ENCODE data around the gene NAA10.

Gene NAA10

DNA sequence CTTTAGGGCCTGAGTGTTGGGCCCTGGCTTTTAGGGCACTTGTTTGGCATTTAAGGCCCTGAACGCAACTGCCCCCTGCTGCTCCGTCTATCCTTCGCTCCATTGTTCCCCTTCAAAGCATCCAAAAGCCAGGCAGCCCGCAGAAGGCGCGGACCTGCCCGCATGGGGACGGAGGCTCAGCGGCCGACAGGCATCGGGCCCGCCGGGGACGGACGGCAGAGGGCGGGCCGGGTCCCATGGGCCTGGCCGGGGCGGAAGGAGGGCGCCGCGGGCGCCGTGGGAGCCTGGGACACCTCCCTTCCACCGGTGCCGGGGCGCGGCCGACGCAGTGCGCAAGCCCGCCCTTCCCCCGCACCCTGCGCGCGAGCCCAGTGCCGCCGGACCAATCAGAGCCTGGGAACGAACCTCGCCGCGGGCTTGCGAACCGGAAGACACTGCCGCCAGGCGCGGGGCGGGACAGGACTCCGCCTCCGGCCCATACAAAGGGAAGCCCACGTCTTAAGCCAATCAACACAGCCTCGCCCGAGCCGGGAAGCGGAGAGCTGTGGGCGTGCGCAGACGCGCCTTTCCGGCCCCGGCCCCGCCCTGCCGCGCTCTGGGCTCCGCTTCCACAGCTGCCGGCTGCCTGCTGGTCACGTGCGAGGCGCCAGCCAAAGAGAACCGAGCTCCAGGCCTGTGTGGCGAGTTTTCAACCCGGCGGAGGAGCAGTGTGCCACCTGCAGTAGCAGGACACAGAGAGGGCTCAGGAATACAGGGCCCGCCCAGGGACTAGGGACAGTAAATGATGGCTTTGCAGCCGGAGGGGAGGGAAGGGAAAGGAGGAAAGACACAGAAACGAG, 6.7 kb downstream of the NAA10 start (continued):
- TF ChIP-seq ZSCAN30 (tag by site-specific recombination; IDR thresholded peaks at IDR 0.05) (peak; percentile 92), ZNF157 (tag by site-specific recombination; IDR thresholded peaks at IDR 0.05) (no peak), ZNF837 (tag by site-specific recombination; IDR thresholded peaks at IDR 0.05) (no peak), ZNF24 (tag by site-specific recombination; IDR thresholded peaks at IDR 0.05) (no peak), ZNF571 (tag by site-specific recombination; IDR thresholded peaks at IDR 0.05) (no peak), SALL2 (tag by site-specific recombination; IDR thresholded peaks at IDR 0.05; ENCODE audit: borderline replicate concordance) (no peak), SP3 (tag by site-specific recombination; IDR thresholded peaks at IDR 0.05) (peak; percentile 97), ZNF391 (tag by site-specific recombination; IDR thresholded peaks at IDR 0.05; ENCODE audit: borderline replicate concordance, low read depth) (no peak), BCL6B (tag by site-specific recombination; IDR thresholded peaks at IDR 0.05) (no peak), ZBTB21 (tag by site-specific recombination; IDR thresholded peaks at IDR 0.05) (no peak), ZNF302 (tag by site-specific recombination; IDR thresholded peaks at IDR 0.05; ENCODE audit: low read depth) (no peak), TRIM28 (IDR thresholded peaks at IDR 0.05; ENCODE audit: borderline replicate concordance, low read length) (0 out of 2 replicates have a peak, but pooled peaks have one; percentile 38), ZNF394 (tag by site-specific recombination; IDR thresholded peaks at IDR 0.05; ENCODE audit: borderline replicate concordance) (no peak), ZNF501 (tag by site-specific recombination; IDR thresholded peaks at IDR 0.05) (no peak), KLF8 (tag by site-specific recombination; IDR thresholded peaks at IDR 0.05) (peak; percentile 98), ZNF311 (tag by site-specific recombination; IDR thresholded peaks at IDR 0.05; ENCODE audit: borderline replicate concordance) (no peak), ZBTB1 (tag by site-specific recombination; IDR thresholded peaks at IDR 0.05) (no peak), ZNF658 (tag by site-specific recombination; IDR thresholded peaks at IDR 0.05) (no peak), PRDM6 (tag by site-specific recombination; IDR thresholded peaks at IDR 0.05) (no peak), ZNF174 (tag by site-specific recombination; IDR thresholded peaks at IDR 0.05) (no peak), KLF1 (tag by site-specific recombination; IDR thresholded peaks at IDR 0.05) (peak; percentile 95), ZFHX2 (tag by site-specific recombination; conservative IDR thresholded peaks at IDR 0.05) (peak; percentile 96), ZNF510 (tag by site-specific recombination; IDR thresholded peaks at IDR 0.05; ENCODE audit: insufficient replicate concordance) (no peak), ZNF214 (tag by site-specific recombination; IDR thresholded peaks at IDR 0.05; ENCODE audit: borderline replicate concordance) (no peak), ZNF292 (tag by site-specific recombination; IDR thresholded peaks at IDR 0.05; ENCODE audit: borderline replicate concordance, low read depth) (no peak), YY1 (tag by site-specific recombination; IDR thresholded peaks at IDR 0.05) (peak; percentile 54; the same call in 1 of the 2 replicates), ZNF112 (tag by site-specific recombination; IDR thresholded peaks at IDR 0.05) (no peak), ZNF19 (tag by site-specific recombination; IDR thresholded peaks at IDR 0.05; ENCODE audit: low read depth) (no peak), ZNF266 (tag by site-specific recombination; IDR thresholded peaks at IDR 0.05; ENCODE audit: low read depth) (no peak), ZNF121 (tag by site-specific recombination; IDR thresholded peaks at IDR 0.05) (peak; percentile 71), PATZ1 (tag by site-specific recombination; IDR thresholded peaks at IDR 0.05) (peak; percentile 28), SCRT1 (tag by site-specific recombination; IDR thresholded peaks at IDR 0.05; ENCODE audit: borderline replicate concordance) (no peak), ZNF747 (tag by site-specific recombination; IDR thresholded peaks at IDR 0.05) (no peak), BCL11B (tag by site-specific recombination; IDR thresholded peaks at IDR 0.05; ENCODE audit: low read depth) (0 out of 2 replicates have a peak, but pooled peaks have one; percentile 30), REPIN1 (tag by site-specific recombination; IDR thresholded peaks at IDR 0.05; ENCODE audit: low read depth) (no peak)
- TF ChIP-seq, protein P1, sequence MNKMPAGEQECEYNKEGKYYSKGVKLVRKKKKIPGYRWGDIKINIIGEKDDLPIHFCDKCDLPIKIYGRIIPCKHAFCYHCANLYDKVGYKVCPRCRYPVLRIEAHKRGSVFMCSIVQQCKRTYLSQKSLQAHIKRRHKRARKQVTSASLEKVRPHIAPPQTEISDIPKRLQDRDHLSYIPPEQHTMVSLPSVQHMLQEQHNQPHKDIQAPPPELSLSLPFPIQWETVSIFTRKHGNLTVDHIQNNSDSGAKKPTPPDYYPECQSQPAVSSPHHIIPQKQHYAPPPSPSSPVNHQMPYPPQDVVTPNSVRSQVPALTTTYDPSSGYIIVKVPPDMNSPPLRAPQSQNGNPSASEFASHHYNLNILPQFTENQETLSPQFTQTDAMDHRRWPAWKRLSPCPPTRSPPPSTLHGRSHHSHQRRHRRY (tag by site-specific recombination; IDR thresholded peaks at IDR 0.05): no peak
